Measurements from ENCODE around the gene ROCK2. TPM values are rescaled to one million over a fixed set of nuclear protein-coding genes. Genes with fewer than 3 reads are reported as not detected.
A peak's percentile ranks its signal among the peaks of the same experiment; 100 is the strongest.

Gene ROCK2
- total and polyA plus RNA-seq, 2 of the 13 experiments (the other 11 are each of a cell fraction or from before 2014, with no cell fraction given): 38.1 to 119 TPM

DNA sequence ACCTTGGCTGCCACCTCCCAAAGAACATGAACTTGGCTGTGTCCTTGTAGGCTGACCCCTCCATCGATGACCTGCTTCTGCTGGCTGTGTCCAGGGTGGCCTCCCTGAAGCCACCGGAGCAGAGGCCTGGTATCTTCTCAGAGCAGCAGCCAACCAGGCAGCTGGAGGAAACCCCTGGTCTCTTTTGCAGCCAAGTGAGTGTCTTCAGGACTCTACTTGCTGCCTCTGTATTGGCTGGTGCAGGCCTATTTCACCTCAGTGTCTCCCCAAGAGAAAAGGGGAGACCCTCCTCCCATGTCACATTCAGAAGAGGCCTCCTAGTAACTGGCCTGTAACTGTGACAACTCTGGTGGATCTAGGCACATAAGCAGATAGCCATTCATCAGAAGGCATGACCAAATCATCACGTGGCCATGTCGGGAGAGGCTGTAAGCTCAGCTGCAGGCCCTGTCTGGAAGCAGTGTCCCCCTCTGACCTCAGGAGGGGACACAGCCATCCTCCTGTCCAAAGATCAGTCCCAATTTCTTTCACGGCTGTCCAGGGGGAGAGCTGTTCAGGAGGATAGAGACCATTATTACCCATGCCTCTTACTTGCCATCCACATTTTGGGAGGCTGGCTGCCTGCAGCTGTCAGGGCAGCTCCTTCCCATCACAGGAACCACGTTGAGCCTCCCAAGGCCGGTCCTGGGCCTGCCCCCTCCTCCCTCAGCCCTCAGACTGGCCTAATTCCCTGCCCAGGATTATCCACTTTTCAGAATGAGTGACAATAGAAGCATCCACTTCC is 20.9 kb upstream of the ROCK2 start:
- H3K9me3 ChIP-seq (ENCODE audit: low read length): no peaks in the 10 kb centered on the region
- WGBS (ENCODE audit: low lambda C conversion rate): 0% methylated on average over 7 of the region's 7 CpGs
- ATAC-seq (peak; percentile 80), FAIRE-seq (peak; percentile 86), DNase-seq (ENCODE audit: low spot score) (peak; percentile 93)
- peaks cover 86% of the 10 kb centered on the region for H3K4me1 ChIP-seq (ENCODE audit: insufficient read depth, low read length)
- in situ Hi-C loops (cut with HindIII; ENCODE audit: extremely low pct_ligation_motif_present, low pct_unique_long_range_greater_than_20kb) (no loop called here), intact Hi-C loops (cut with micrococcal nuclease; ENCODE audit: unreplicated experiment) (loop anchor here (1.0 to 10.0 kb wide), 2 partner anchors 8 to 170 kb away; partner anchors contain the start of gene GREB1)
- CTCF ChIA-PET (ENCODE audit: low intra/inter-chr PET ratio, low total read pairs): no interaction called here
- BruUV-seq (replicated peaks): no TSS peak
- peak overlapping the region; percentile 57 to 70 (median 63) for H3K4me3 ChIP-seq (replicated peaks in 1 of 3; ENCODE audit: insufficient read depth in 1 of 3, low read depth in 2 of 3, low read length in 3 of 3)
- no peaks in the 10 kb centered on the region for H4K20me1 ChIP-seq (ENCODE audit: insufficient read depth, low read length)
- H3K79me2 ChIP-seq (ENCODE audit: insufficient read depth, low read length): peaks cover 39% of the 10 kb centered on the region
- H3K27me3 ChIP-seq (ENCODE audit: control insufficient read depth in 1 of 2, insufficient read depth in 2 of 2, low read length in 2 of 2): no peaks in the 10 kb centered on the region; a peak in 1 of 5 replicates
- H3K9ac ChIP-seq (ENCODE audit: insufficient read depth, low read depth, low read length): peak overlapping the region; percentile 79
- POLR2A ChIA-PET: interaction anchor here (0.7 to 8.3 kb wide), 15 partner anchors 7 to 184 kb away, joined by 3 to 220 read pairs (median 7); partner anchors contain the start of gene ROCK2
- peak overlapping the region; percentile 96 for H3K4me2 ChIP-seq (ENCODE audit: low read depth, low read length)
- peak overlapping the region; percentile 86 for H3K27ac ChIP-seq (ENCODE audit: extremely low read length, insufficient read depth, low read length)
- H2AFZ ChIP-seq (ENCODE audit: low read length): no peak overlapping the region
- no peaks in the 10 kb centered on the region; a peak in 1 of 5 replicates for H3K36me3 ChIP-seq (replicated peaks in 1 of 2; ENCODE audit: control insufficient read depth in 1 of 2, insufficient read depth in 2 of 2, low read length in 2 of 2)
- no peak for TF ChIP-seq ZNF766 (CRISPR knock-in tag; IDR thresholded peaks at IDR 0.05; ENCODE audit: borderline replicate concordance)
- 0 out of 2 replicates have a peak, but pooled peaks have one; percentile 78 for TF ChIP-seq SNAPC2 (CRISPR knock-in tag; IDR thresholded peaks at IDR 0.05)
- TF ChIP-seq RFXANK (CRISPR knock-in tag; IDR thresholded peaks at IDR 0.05): no peak
- peak; percentile 3; the same call in 1 of the 2 replicates for TF ChIP-seq MAFF (IDR thresholded peaks at IDR 0.05; ENCODE audit: low read depth, low read length)
- TF ChIP-seq PAX8 (CRISPR knock-in tag; IDR thresholded peaks at IDR 0.05; ENCODE audit: borderline replicate concordance): no peak
- no peak for TF ChIP-seq ZKSCAN8 (CRISPR knock-in tag; IDR thresholded peaks at IDR 0.05; ENCODE audit: borderline replicate concordance)
- no peak for TF ChIP-seq SOX13 (IDR thresholded peaks at IDR 0.05)
- peak in 1 of 2 experiments; percentile 62; a peak in 2 of 4 replicates for TF ChIP-seq SOX13 (CRISPR knock-in tag; conservative IDR thresholded peaks at IDR 0.05 in 1 of 2, IDR thresholded peaks at IDR 0.05 in 1 of 2)
- TF ChIP-seq, protein P1, sequence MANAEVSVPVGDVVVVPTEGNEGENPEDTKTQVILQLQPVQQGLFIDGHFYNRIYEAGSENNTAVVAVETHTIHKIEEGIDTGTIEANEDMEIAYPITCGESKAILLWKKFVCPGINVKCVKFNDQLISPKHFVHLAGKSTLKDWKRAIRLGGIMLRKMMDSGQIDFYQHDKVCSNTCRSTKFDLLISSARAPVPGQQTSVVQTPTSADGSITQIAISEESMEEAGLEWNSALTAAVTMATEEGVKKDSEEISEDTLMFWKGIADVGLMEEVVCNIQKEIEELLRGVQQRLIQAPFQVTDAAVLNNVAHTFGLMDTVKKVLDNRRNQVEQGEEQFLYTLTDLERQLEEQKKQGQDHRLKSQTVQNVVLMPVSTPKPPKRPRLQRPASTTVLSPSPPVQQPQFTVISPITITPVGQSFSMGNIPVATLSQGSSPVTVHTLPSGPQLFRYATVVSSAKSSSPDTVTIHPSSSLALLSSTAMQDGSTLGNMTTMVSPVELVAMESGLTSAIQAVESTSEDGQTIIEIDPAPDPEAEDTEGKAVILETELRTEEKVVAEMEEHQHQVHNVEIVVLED (CRISPR knock-in tag; IDR thresholded peaks at IDR 0.05; ENCODE audit: borderline replicate concordance): 0 out of 2 replicates have a peak, but pooled peaks have one; percentile 35
- TF ChIP-seq, protein P2, sequence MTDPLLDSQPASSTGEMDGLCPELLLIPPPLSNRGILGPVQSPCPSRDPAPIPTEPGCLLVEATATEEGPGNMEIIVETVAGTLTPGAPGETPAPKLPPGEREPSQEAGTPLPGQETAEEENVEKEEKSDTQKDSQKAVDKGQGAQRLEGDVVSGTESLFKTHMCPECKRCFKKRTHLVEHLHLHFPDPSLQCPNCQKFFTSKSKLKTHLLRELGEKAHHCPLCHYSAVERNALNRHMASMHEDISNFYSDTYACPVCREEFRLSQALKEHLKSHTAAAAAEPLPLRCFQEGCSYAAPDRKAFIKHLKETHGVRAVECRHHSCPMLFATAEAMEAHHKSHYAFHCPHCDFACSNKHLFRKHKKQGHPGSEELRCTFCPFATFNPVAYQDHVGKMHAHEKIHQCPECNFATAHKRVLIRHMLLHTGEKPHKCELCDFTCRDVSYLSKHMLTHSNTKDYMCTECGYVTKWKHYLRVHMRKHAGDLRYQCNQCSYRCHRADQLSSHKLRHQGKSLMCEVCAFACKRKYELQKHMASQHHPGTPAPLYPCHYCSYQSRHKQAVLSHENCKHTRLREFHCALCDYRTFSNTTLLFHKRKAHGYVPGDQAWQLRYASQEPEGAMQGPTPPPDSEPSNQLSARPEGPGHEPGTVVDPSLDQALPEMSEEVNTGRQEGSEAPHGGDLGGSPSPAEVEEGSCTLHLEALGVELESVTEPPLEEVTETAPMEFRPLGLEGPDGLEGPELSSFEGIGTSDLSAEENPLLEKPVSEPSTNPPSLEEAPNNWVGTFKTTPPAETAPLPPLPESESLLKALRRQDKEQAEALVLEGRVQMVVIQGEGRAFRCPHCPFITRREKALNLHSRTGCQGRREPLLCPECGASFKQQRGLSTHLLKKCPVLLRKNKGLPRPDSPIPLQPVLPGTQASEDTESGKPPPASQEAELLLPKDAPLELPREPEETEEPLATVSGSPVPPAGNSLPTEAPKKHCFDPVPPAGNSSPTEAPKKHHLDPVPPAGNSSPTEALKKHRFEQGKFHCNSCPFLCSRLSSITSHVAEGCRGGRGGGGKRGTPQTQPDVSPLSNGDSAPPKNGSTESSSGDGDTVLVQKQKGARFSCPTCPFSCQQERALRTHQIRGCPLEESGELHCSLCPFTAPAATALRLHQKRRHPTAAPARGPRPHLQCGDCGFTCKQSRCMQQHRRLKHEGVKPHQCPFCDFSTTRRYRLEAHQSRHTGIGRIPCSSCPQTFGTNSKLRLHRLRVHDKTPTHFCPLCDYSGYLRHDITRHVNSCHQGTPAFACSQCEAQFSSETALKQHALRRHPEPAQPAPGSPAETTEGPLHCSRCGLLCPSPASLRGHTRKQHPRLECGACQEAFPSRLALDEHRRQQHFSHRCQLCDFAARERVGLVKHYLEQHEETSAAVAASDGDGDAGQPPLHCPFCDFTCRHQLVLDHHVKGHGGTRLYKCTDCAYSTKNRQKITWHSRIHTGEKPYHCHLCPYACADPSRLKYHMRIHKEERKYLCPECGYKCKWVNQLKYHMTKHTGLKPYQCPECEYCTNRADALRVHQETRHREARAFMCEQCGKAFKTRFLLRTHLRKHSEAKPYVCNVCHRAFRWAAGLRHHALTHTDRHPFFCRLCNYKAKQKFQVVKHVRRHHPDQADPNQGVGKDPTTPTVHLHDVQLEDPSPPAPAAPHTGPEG (CRISPR knock-in tag; IDR thresholded peaks at IDR 0.05): no peak; the same call in 1 of the 2 replicates
- TF ChIP-seq, protein P3, sequence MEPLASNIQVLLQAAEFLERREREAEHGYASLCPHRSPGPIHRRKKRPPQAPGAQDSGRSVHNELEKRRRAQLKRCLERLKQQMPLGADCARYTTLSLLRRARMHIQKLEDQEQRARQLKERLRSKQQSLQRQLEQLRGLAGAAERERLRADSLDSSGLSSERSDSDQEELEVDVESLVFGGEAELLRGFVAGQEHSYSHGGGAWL (CRISPR knock-in tag; IDR thresholded peaks at IDR 0.05): no peak
- 0 out of 2 replicates have a peak, but pooled peaks have one; percentile 57 for TF ChIP-seq ZC3H13 (CRISPR knock-in tag; IDR thresholded peaks at IDR 0.05)
- no peak for TF ChIP-seq ZNF878 (CRISPR knock-in tag; IDR thresholded peaks at IDR 0.05)
- no peak for TF ChIP-seq TAF15 (IDR thresholded peaks at IDR 0.05; ENCODE audit: low read depth, low read length, poor library complexity, severe bottlenecking)
- TF ChIP-seq RELA (CRISPR knock-in tag; IDR thresholded peaks at IDR 0.05): no peak; the same call in 1 of the 2 replicates
- no peak for TF ChIP-seq HNRNPL (IDR thresholded peaks at IDR 0.05; ENCODE audit: low read depth, low read length)

All from HepG2 (cell line).